PC-9 (cell line): ENCODE results near the gene ZNF613.

Experiments
- EZH2 ChIP-seq: fragments of 200-600 bp; sonication (generic); IDR thresholded peaks from 2 replicates; pipeline ENCODE4 v1.8.0; 2017; ENCODE audit warnings: antibody characterized with exemption, low read depth
- TF ChIP-seq, protein P1 (sequence below): fragments of 200-600 bp; sonication (generic); conservative IDR thresholded peaks from 2 replicates; pipeline ENCODE4 v1.6.1; 2017; ENCODE audit warnings: mixed run types, antibody characterized with exemption, mild to moderate bottlenecking, moderate library complexity

- TF ChIP-seq, protein P1, sequence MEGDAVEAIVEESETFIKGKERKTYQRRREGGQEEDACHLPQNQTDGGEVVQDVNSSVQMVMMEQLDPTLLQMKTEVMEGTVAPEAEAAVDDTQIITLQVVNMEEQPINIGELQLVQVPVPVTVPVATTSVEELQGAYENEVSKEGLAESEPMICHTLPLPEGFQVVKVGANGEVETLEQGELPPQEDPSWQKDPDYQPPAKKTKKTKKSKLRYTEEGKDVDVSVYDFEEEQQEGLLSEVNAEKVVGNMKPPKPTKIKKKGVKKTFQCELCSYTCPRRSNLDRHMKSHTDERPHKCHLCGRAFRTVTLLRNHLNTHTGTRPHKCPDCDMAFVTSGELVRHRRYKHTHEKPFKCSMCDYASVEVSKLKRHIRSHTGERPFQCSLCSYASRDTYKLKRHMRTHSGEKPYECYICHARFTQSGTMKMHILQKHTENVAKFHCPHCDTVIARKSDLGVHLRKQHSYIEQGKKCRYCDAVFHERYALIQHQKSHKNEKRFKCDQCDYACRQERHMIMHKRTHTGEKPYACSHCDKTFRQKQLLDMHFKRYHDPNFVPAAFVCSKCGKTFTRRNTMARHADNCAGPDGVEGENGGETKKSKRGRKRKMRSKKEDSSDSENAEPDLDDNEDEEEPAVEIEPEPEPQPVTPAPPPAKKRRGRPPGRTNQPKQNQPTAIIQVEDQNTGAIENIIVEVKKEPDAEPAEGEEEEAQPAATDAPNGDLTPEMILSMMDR: no peak
- TF ChIP-seq EZH2: no peak
These were observed 37.3 kb upstream of the ZNF613 start for GRCh38 chr19:51889934-51890333.
